Measurements from ENCODE around the gene LMO1. TPM values are rescaled to one million over a fixed set of nuclear protein-coding genes. Genes with fewer than 3 reads are reported as not detected.
A peak's percentile ranks its signal among the peaks of the same experiment; 100 is the strongest.

The LMO1 gene
- total and polyA plus RNA-seq, 5 donors: 0.34 to 0.51 TPM; not detected in 3

- DNase-seq: peak in 1 of 3 donors; percentile 62
- Histone ChIP-seq H3K27me3 (ENCODE audit: control insufficient read depth, insufficient read depth) (no peaks in the 10 kb centered on the region), H3K27ac (ENCODE audit: low read length) (no peak overlapping the region), H3K4me1 (ENCODE audit: control insufficient read depth, insufficient read depth, low read length) (no peaks in the 10 kb centered on the region), H3K4me3 (ENCODE audit: low read length) (no peak overlapping the region), H3K9me3 (ENCODE audit: control insufficient read depth, low read length) (no peaks in the 10 kb centered on the region)
- intact Hi-C loops (cut with DNase I): no loop called here
- no peak for ATAC-seq
- WGBS: 71% methylated on average over 6 of the region's 6 CpGs
Observed at GRCh38 chr11:8239536-8240228, 24.0 kb downstream of the LMO1 start.

- Histone ChIP-seq H3K4me3 (ENCODE audit: low read length) (no peak overlapping the region), H3K4me1 (ENCODE audit: control insufficient read depth, insufficient read depth, low read length) (no peaks in the 10 kb centered on the region), H3K27me3 (ENCODE audit: control insufficient read depth, insufficient read depth) (no peaks in the 10 kb centered on the region), H3K27ac (ENCODE audit: low read length) (no peak overlapping the region), H3K9me3 (ENCODE audit: control insufficient read depth, low read length) (no peaks in the 10 kb centered on the region)
- no peak for ATAC-seq
- intact Hi-C loops (cut with DNase I): no loop called here
- DNase-seq: no peak
- WGBS: 91% methylated on average over 4 of the region's 4 CpGs
Observed at GRCh38 chr11:8239040-8239439, 24.6 kb downstream of the LMO1 start.

- intact Hi-C loops (cut with DNase I): no loop called here
- Histone ChIP-seq H3K4me1 (ENCODE audit: control insufficient read depth, insufficient read depth, low read length) (no peaks in the 10 kb centered on the region), H3K9me3 (ENCODE audit: control insufficient read depth, low read length) (no peaks in the 10 kb centered on the region), H3K27me3 (ENCODE audit: control insufficient read depth, insufficient read depth) (no peaks in the 10 kb centered on the region), H3K27ac (ENCODE audit: low read length) (no peak overlapping the region), H3K4me3 (ENCODE audit: low read length) (no peak overlapping the region)
- 90% methylated on average over 10 of the region's 10 CpGs for WGBS
- no peak for ATAC-seq
- DNase-seq: no peak
Observed at GRCh38 chr11:8237453-8237852, 26.2 kb downstream of the LMO1 start.

GRCh38 chr11:8235925-8236324 is 27.8 kb downstream of the LMO1 start:
- H3K9me3 ChIP-seq (ENCODE audit: control insufficient read depth, low read length): no peaks in the 10 kb centered on the region
- no peaks in the 10 kb centered on the region for H3K27me3 ChIP-seq (ENCODE audit: control insufficient read depth, insufficient read depth)
- no peak overlapping the region for H3K27ac ChIP-seq (ENCODE audit: low read length)
- 82% methylated on average over 4 of the region's 4 CpGs for WGBS
- H3K4me3 ChIP-seq (ENCODE audit: low read length): no peak overlapping the region
- intact Hi-C loops (cut with DNase I): no loop called here
- ATAC-seq (no peak), DNase-seq (no peak)
- H3K4me1 ChIP-seq (ENCODE audit: control insufficient read depth, insufficient read depth, low read length): no peaks in the 10 kb centered on the region

GRCh38 chr11:8234910-8235309 is 28.8 kb downstream of the LMO1 start:
- H3K27ac ChIP-seq (ENCODE audit: low read length): no peak overlapping the region
- ATAC-seq: no peak
- intact Hi-C loops (cut with DNase I): no loop called here

GRCh38 chr11:8234425-8234821 is 29.3 kb downstream of the LMO1 start:
- Histone ChIP-seq H3K9me3 (ENCODE audit: control insufficient read depth, low read length) (no peaks in the 10 kb centered on the region), H3K27me3 (ENCODE audit: control insufficient read depth, insufficient read depth) (no peaks in the 10 kb centered on the region), H3K4me1 (ENCODE audit: control insufficient read depth, insufficient read depth, low read length) (no peaks in the 10 kb centered on the region), H3K4me3 (ENCODE audit: low read length) (no peak overlapping the region), H3K27ac (ENCODE audit: low read length) (no peak overlapping the region)
- intact Hi-C loops (cut with DNase I): no loop called here
- no peak for ATAC-seq
- DNase-seq: no peak
- 76% methylated on average over 5 of the region's 5 CpGs for WGBS

More at GRCh38 chr11:8234910-8235309, 28.8 kb downstream of the LMO1 start:
- Histone ChIP-seq H3K9me3 (ENCODE audit: control insufficient read depth, low read length) (no peaks in the 10 kb centered on the region), H3K27me3 (ENCODE audit: control insufficient read depth, insufficient read depth) (no peaks in the 10 kb centered on the region), H3K4me3 (ENCODE audit: low read length) (no peak overlapping the region), H3K4me1 (ENCODE audit: control insufficient read depth, insufficient read depth, low read length) (no peaks in the 10 kb centered on the region)
- 84% methylated on average over 3 of the region's 3 CpGs for whole genome bisulfite sequencing
- DNase-seq: no peak

GRCh38 chr11:8233691-8234424 is 29.8 kb downstream of the LMO1 start:
- WGBS: 75% methylated on average over 11 of the region's 11 CpGs
- no peaks in the 10 kb centered on the region for H3K4me1 ChIP-seq (ENCODE audit: control insufficient read depth, insufficient read depth, low read length)
- no peaks in the 10 kb centered on the region for H3K9me3 ChIP-seq (ENCODE audit: control insufficient read depth, low read length)
- peak; percentile 33 to 67 for ATAC-seq
- no peak overlapping the region for H3K4me3 ChIP-seq (ENCODE audit: low read length)
- no peak overlapping the region for H3K27ac ChIP-seq (ENCODE audit: low read length)
- intact Hi-C loops (cut with DNase I): no loop called here
- no peak for DNase-seq
- no peaks in the 10 kb centered on the region for H3K27me3 ChIP-seq (ENCODE audit: control insufficient read depth, insufficient read depth)

- intact Hi-C loops (cut with DNase I): no loop called here
- Histone ChIP-seq H3K4me1 (ENCODE audit: control insufficient read depth, insufficient read depth, low read length) (no peaks in the 10 kb centered on the region), H3K27ac (ENCODE audit: low read length) (no peak overlapping the region), H3K9me3 (ENCODE audit: control insufficient read depth, low read length) (no peaks in the 10 kb centered on the region), H3K4me3 (ENCODE audit: low read length) (no peak overlapping the region), H3K27me3 (ENCODE audit: control insufficient read depth, insufficient read depth) (no peaks in the 10 kb centered on the region)
- DNase-seq: no peak
- no peak for ATAC-seq
- 72% methylated on average over 9 of the region's 9 CpGs for WGBS
Observed at GRCh38 chr11:8232849-8233606, 30.6 kb downstream of the LMO1 start.

GRCh38 chr11:8232414-8232813 is 31.3 kb downstream of the LMO1 start:
- Histone ChIP-seq H3K27me3 (ENCODE audit: control insufficient read depth, insufficient read depth) (no peaks in the 10 kb centered on the region), H3K4me3 (ENCODE audit: low read length) (no peak overlapping the region), H3K27ac (ENCODE audit: low read length) (no peak overlapping the region), H3K4me1 (ENCODE audit: control insufficient read depth, insufficient read depth, low read length) (no peaks in the 10 kb centered on the region), H3K9me3 (ENCODE audit: control insufficient read depth, low read length) (no peaks in the 10 kb centered on the region)
- DNase-seq (no peak), ATAC-seq (no peak)
- WGBS: 87% methylated on average over 5 of the region's 5 CpGs
- intact Hi-C loops (cut with DNase I): no loop called here

GRCh38 chr11:8231979-8232378 is 31.7 kb downstream of the LMO1 start:
- Histone ChIP-seq H3K27ac (ENCODE audit: low read length) (no peak overlapping the region), H3K4me3 (ENCODE audit: low read length) (no peak overlapping the region), H3K9me3 (ENCODE audit: control insufficient read depth, low read length) (no peaks in the 10 kb centered on the region), H3K4me1 (ENCODE audit: control insufficient read depth, insufficient read depth, low read length) (no peaks in the 10 kb centered on the region), H3K27me3 (ENCODE audit: control insufficient read depth, insufficient read depth) (no peaks in the 10 kb centered on the region)
- 81% methylated on average over 5 of the region's 5 CpGs for WGBS
- no peak for ATAC-seq
- no peak for DNase-seq
- intact Hi-C loops (cut with DNase I): no loop called here
